H54 (cell line): Measurements from ENCODE around the gene DAPK1.
A peak's percentile ranks its signal among the peaks of the same experiment; 100 is the strongest.

Experiments
- DNase-seq: peaks from one replicate; pipeline ENCODE4 v3.0.0; 2011; ENCODE audit warnings: low spot score, mixed read lengths; ENCODE audit not compliant: insufficient read length
- FAIRE-seq: peaks from 3 replicates; lab custom pipeline; 2011; peaks lifted over from hg19 to GRCh38; lab: Jason Lieb, UNC
- POLR2A ChIP-seq: IDR thresholded peaks from 2 replicates; pipeline ENCODE4 v1.6.1; 2011; ENCODE audit warnings: low read depth, mild to moderate bottlenecking, low read length

The DAPK1 gene

GRCh38 chr9:87678650-87679355 lies 181.1 kb downstream of the DAPK1 start:
- FAIRE-seq = peak; percentile 11

GRCh38 chr9:87681271-87682061 lies 183.8 kb downstream of the DAPK1 start:
- TF ChIP-seq POLR2A = no peak
- DNase-seq (no peak), FAIRE-seq (no peak)

More at GRCh38 chr9:87678650-87679355, 181.1 kb downstream of the DAPK1 start:
- TF ChIP-seq POLR2A = no peak
- peak; percentile 80 for DNase-seq

- no peak for FAIRE-seq
- DNase-seq = no peak
- TF ChIP-seq POLR2A = no peak
Measured at GRCh38 chr9:87682085-87682484, 184.4 kb downstream of the DAPK1 start.

DNA sequence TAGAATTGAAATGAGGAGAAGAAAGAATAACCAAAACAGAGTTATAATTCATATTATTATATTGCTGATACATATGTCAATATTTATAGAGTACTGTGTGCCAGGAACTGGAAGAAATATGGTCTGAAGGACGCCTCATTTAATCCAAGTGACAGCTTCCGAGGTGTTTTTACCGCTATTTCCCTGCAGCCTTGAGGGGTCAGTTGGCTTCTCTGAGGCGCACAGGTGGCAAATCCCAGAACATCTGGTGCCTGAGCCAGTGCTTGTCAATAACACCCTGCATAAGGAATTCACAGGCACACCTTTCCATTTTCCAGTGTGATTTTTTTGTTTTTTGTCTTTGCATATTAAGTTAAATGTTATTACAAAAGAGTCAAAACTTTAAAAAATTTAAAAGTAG lies 185.0 kb downstream of the DAPK1 start:
- TF ChIP-seq POLR2A = no peak
- DNase-seq = no peak
- no peak for FAIRE-seq

DNA sequence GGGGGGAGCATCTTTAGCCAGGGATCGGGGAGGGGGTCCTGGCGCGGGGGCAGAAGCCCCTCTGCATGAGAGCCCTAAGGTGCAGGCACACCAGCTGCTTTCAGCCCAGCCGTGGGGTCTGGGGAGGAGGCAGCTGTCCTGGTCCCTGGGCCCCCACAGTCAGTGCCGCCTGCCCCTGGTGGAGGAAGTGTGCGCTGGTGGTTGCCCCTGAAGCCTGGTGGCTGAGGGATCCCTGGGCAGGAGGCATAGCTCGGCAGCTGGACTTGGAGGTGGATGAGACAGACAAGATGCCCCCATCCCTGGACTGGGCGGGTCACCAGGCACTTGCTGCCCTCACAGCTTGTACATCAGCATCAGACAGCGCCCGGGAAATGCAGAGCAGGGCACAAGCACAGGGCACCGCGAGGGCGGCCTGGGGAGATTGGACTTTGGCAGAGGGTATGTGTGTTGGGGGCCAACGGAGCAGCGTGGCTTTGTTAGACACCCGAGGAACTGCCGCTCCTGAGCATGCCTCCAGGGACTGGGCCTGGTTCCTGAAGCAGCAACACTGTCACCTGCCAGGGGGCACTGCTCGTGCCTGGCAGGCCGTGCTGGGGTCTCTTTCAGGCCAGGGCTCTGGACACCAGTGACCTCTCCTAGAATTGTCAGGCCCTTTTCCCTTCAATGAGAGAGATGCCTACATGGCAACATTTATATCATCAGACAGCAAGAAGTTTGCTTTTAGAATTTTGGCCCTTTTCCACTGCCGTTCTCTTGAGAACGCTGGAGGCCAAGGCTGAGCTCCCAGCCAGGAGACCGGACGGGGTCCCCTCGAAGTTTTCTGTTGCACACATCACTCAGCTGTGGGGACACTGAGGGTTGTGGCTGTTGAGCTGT lies 186.3 kb downstream of the DAPK1 start:
- TF ChIP-seq POLR2A = no peak
- no peak for DNase-seq
- no peak for FAIRE-seq

DNA sequence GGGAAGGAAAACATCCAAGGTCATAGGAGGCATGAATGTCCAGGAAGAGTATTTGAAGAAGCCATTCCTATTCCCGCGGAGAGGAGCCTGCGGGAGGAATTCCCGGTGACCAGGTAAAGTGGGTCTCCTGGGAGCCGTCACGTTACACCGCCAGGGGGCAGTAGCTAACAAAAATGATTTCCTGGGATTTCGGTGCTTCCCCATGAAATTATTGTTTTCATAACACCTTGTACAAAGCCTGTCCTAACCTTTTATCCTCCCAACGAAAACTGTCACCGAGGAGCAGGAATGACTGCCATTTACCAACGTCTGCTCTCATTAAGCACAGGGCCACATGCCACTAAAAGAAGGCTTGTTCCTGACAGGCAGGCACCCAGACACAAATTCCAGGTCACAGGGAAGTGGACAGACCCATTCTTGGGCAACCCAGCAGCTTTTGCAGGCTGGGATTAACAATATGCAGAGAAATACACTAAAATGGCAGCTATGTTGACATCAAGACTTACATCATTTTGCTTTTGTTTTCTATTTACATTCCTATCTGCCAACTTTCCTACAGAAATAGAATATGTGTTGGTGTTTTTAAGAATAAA lies 187.1 kb downstream of the DAPK1 start:
- DNase-seq (peak; percentile 79), FAIRE-seq (peak; percentile 90)
- TF ChIP-seq POLR2A = no peak

DNA sequence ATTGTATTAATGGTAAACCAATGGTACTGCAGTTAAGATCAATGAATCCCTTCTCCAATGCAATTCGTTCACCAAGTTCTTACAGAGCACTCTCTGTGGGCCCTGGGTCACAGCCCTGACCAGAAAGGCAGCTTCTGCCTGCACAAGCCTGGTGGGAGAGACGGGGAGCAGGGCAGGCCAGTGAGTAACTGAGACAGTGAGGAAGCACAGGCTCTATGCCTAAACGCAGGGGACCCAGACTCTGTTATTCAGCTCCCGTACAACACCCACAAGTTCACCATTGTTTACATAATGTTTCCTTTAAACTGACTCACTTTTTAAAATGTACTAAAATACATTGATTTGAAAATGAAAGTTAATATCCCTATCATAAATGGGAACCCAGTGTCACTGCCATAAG lies 187.8 kb downstream of the DAPK1 start:
- no peak for TF ChIP-seq POLR2A
- no peak for FAIRE-seq
- DNase-seq = no peak

DNA sequence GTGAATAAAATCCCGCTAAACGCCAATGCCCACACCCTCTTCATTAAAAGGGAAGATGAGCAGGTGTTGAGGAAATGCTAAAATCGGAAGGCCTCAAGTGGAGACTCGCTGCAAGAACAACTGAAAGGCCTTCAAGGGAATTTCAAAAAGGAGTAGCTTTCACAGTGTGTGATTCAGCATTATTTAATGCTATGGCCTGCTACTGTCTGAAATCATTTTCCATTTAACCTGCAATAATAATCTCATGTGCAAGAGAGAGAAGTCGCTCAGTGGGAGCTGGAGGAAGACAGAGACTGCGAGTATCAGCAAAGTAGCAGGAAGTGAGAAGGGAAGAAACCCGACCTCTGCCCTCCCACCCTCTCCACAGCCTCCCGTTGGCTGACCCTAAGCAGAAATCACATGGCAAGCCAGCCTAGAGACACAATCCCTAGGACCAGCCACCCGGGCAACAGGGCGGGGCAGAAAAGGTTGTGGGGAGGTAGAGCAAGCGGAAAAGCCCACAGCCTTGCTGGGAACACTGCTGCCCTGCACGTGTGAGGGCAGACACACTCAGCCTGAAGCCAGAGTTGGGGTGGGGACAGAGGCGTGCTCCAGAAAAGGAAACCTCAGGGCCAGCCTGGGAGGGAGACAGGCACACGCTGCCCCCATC lies 188.3 kb downstream of the DAPK1 start:
- FAIRE-seq (no peak), DNase-seq (no peak)
- no peak for TF ChIP-seq POLR2A

DNA sequence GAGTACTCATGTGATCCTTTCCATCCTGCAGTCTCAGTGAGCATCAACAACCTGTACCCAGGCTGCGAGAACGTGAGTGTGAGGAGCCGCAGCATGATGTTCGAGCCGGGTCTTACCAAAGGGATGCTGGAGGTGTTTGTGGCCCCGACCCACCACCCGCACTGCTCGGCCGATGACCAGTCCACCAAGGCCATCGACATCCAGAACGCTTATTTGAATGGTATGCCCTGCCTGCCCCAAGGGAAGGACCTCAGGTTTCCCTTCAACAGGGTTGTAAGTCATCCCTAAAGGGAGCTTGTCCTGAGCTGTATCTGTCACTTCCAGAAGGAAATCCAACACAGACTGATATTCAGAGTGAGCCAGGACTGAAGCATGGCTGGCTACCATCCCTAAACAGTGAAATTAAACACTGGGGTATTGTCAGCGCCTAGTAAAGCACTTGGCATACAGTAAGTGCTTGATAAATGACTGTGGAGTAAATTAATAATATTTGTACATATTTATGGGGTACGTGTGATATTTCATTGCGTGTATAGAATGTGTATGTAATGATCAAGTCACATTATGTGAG lies 188.9 kb downstream of the DAPK1 start:
- FAIRE-seq = no peak
- no peak for DNase-seq
- no peak for TF ChIP-seq POLR2A

DNA sequence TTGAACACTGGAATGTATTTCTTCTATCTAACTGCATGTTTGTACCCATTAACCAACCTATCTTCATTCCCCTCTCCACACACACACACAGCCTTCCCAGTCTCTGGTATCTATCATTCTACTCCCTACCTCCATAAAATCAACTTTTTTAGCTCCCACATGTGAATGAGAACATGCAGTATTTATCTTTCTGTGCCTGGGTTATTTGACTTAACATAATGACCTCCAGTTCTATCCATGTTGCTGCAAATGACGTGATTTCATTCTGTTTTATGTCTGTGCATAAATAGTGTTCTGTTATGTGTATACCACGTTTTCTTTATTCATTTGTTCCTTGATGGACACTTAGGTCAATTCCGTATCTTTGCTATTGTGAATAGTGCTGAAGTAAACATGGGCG lies 189.5 kb downstream of the DAPK1 start:
- FAIRE-seq (peak; percentile 27), DNase-seq (no peak)
- TF ChIP-seq POLR2A = no peak

DNA sequence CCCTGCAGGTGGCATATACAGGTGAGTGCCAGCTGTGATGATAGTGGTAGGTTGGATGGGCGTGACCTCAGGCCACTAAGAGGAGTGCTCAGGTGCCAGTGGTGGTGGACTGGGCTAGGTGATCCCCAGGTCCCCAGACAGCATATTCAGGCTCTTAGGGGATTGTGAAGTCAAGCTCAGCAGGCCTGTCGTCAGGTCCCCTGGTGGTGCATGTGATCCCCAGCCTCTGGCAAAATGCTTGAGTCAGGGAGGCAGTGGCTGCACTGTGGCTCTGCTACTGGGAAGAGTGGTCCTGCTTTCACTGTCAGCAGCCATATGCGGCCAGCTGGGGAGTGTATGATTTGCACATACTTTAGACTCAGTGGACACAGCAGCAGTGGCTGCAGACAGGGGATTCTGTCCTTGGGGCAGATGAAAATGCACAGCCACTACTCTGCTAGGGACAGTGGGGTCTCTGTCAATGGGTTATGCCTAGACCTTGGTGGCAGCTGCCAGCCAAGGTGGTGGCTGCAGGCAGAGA lies 196.6 kb downstream of the DAPK1 start:
- FAIRE-seq = no peak
- no peak for TF ChIP-seq POLR2A
- DNase-seq = no peak

- FAIRE-seq (no peak), DNase-seq (no peak)
- TF ChIP-seq POLR2A = no peak
Measured at GRCh38 chr9:87695523-87695922, 197.9 kb downstream of the DAPK1 start.
